OCI-M1 (cell line): ENCODE results near the gene BAHCC1.

Experiments used
- DNase-seq: peaks from one replicate; lab custom pipeline; 2025; lab: John Stamatoyannopoulos, UW

BAHCC1 gene

GRCh38 chr17:81480140-81481072 lies 85.1 kb downstream of the BAHCC1 start:
- DNase-seq, result no peak

GRCh38 chr17:81481073-81481799 lies 86.0 kb downstream of the BAHCC1 start:
- DNase-seq, result no peak

GRCh38 chr17:81481815-81482505 lies 86.7 kb downstream of the BAHCC1 start:
- no peak for DNase-seq

GRCh38 chr17:81482673-81483072 lies 87.4 kb downstream of the BAHCC1 start:
- DNase-seq, result no peak

- DNase-seq, result no peak
Measured at GRCh38 chr17:81483085-81483861, 88.0 kb downstream of the BAHCC1 start.

- no peak for DNase-seq
Measured at GRCh38 chr17:81483862-81484194, 88.6 kb downstream of the BAHCC1 start.

- DNase-seq, result peak; percentile 89
Measured at GRCh38 chr17:81484195-81484979, 89.1 kb downstream of the BAHCC1 start.

- DNase-seq, result no peak
Measured at GRCh38 chr17:81486199-81486810, 91.0 kb downstream of the BAHCC1 start.

GRCh38 chr17:81487089-81487486 lies 91.8 kb downstream of the BAHCC1 start:
- DNase-seq, result no peak

GRCh38 chr17:81487487-81488275 lies 92.4 kb downstream of the BAHCC1 start:
- no peak for DNase-seq

GRCh38 chr17:81488276-81488860 lies 93.1 kb downstream of the BAHCC1 start:
- DNase-seq, result no peak

GRCh38 chr17:81489012-81489997 lies 94.0 kb downstream of the BAHCC1 start:
- DNase-seq, result no peak

GRCh38 chr17:81489998-81490992 lies 95.0 kb downstream of the BAHCC1 start:
- DNase-seq, result no peak

GRCh38 chr17:81491181-81491581 lies 95.9 kb downstream of the BAHCC1 start:
- peak; percentile 5 for DNase-seq

GRCh38 chr17:81491761-81492160 lies 96.5 kb downstream of the BAHCC1 start:
- DNase-seq, result no peak

GRCh38 chr17:81492202-81492601 lies 96.9 kb downstream of the BAHCC1 start:
- DNase-seq, result no peak

- no peak for DNase-seq
Measured at GRCh38 chr17:81492706-81493105, 97.4 kb downstream of the BAHCC1 start.
